ENCODE measurements around the gene PINK1.

PINK1 gene

DNA sequence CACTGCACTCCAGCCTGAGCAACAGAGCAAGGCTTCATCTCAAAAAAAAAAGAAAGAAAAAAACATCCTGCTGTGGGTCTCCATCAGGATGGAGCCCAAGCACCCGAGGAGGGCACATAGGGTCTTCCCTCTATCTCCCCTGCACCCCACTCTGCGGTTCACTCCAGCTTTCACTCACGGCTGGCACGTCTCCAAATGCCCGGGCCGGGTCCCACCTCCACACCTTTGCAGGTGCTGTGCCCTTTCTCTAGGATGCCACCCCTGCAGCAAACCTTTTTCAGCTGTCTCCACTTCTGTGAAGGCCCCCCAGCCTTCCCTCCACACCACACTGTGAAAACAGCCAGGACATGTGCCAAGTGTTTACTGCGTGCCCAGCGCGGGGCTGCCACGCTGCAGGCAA lies 50.4 kb downstream of the PINK1 start:
- DNase-seq = no peak

DNA sequence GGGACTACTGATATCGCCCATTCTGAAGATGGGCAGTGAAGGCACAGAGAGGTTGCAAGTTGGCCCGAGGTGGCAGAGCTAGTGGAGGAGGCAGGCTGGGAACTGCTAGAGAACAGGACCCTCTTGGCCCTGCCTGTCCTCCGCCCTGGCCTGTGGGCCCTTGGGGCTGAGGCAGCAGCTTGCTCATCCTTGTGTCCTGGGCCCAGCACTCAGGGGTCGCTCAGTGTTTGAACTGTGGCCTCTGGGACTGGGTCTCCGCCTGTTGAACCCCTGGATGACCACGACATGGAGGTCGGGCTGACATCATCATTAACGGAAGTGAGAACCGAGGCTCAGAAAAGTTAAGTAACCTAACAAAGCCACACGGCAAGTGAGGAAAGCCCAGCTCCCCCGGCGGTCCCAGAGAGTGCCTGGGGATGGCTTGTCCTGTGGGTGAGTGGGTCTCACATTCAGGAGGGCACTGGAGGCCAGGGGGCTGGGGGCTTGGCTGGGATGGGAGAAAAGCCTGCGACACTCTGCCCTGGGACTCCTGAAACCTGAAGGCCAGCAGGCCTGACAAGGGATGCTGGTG lies 50.9 kb downstream of the PINK1 start:
- no peak for DNase-seq

DNA sequence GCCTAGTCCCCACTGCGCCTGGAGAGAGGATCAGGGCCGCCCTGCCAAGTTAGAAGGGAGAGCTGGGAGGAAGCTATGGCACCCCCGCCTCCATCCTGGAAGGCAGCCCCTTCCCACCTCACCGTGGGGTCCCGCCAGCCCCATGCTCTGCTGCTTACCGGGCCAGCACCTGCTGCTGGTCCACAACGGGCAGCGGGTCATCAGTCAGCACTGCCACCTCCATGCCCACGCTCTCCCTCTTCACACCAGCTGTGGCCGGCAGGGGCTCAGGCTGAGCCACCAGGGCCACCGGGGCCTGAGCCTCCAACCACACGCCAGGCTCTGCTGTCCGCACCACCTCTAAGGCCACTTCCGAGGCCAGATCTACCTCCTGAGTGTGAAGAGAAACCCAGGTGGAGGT lies 51.4 kb downstream of the PINK1 start:
- no peak for DNase-seq

DNA sequence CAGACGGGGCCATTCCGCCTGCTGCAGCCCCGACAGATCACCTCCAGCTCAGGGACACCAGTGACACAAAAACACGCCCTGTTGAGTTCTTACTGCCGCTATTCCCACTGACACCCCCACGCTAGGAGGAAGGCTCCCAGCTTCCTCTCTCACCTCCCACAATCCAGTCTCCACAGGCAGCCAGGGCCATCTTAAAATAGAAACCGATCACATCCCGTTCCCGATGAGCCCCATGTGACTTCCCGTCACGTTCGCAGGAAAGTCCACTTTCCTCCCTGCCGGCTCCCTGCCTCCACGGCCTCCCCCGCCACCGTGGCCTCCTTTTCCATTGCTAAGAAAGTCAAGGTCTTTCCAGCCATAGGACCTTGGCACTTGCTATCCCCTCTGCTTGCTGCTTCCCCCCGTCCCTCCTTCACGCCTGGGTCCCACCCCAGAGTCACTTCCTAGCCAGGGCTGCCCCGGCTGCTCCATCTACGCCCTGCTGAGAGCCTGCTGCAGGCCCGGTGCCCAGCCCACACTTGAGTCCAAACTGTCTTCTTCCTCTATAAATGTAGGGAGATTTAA lies 51.9 kb downstream of the PINK1 start:
- no peak for DNase-seq

- DNase-seq = no peak
Measured at GRCh38 chr1:20685741-20686140, 52.5 kb downstream of the PINK1 start.

DNA sequence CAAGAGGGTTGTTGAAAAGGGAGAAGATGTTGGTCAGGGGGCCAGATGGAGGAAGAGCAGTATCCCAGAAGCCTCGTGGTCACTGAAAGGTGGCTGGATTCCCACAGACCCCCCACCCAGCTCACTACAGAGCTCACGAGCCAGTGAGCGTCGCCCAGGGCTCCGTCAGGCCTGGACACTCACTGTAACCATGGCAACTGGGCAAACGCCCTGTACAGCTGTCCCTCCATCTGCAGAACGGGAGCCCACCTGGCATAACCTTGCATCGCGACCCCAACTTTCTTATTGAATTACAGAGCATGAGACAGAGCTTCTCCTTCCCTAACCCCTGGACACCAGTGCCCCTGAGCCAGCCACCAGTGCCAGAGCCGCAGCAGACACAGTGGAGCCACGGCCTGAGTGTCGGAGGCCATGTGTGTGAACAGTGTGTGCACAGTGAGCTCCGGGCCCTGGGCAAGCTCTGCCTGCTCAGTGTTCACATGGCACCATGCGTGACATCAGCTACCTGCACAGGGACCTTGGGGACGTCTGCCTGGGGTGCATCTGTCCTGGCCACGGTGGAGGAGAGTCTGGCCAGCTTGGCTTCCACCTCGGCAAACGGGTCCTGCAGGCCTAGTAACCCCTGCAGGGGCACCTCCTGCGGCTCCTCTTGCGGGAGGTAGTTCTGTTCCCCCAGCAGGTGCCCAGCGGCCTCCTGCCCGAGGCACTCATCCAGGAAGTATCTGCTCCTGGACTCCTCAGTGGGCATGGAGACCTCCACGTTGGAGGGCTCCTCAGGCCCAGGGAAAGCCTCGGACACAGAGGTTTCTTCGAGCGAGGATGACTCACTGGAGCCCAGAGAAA lies 53.8 kb downstream of the PINK1 start:
- DNase-seq = no peak

GRCh38 chr1:20689645-20690056 lies 56.4 kb downstream of the PINK1 start:
- no peak for DNase-seq

- DNase-seq = no peak
Measured at GRCh38 chr1:20691872-20692271, 58.6 kb downstream of the PINK1 start.

GRCh38 chr1:20693623-20694022 lies 60.4 kb downstream of the PINK1 start:
- DNase-seq = no peak

- no peak for DNase-seq
Measured at GRCh38 chr1:20695515-20695914, 62.3 kb downstream of the PINK1 start.

GRCh38 chr1:20696397-20697333 lies 63.4 kb downstream of the PINK1 start:
- peak; percentile 77 for DNase-seq

- DNase-seq = no peak
Measured at GRCh38 chr1:20697563-20697962, 64.3 kb downstream of the PINK1 start.

DNA sequence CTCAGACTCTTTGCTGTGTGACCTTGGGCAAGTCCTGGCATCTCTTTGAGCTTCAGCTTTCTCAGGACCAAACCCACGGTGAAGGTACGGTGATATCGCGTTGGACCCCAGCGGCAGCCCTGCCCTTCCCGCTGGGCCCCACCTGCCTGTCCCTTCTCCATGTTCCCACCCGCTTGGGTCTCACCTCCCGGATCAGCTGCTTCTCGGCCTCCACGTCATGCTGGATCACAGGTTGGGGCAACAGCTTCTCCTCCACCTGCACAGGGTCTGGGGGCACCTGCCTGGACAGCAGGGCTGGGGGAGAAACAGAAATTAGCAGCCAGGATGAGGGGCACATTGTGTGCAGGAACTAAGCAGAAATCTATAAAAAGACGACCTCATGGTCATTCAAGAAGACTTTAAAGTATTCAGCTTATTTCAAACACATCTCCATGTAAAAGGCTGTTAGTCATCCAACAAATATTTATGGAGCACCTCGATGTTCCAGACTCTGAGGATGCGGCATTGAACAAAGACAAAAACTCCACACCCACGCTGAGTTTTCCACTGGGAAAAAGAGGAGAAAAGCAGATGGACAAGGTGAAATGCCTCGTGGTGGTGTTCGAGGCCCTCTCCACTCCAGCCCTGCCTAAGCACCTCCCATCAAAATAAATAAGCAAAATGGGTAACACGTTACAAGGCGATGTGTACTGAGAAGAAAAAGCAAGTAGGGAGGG lies 65.1 kb downstream of the PINK1 start:
- DNase-seq = no peak

DNA sequence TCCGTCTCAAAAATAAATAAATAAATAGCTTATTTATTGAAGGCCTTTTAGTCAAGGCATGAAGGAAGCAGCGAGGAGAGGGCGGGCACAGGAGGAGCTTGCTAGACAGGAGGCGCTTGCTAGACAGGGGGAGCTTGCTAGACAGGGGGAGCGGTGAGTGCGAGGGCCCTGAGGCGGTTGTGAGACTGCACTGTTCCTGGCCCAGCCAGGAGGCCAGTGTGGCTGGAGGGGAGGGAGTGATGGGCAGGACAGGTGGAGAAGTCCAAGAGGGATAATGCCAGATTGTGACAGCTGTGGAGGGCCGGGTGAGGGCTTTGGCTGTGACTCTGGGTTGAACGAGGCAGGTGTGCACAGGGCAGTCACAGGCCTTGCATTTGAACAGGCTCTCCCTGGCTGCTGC lies 66.3 kb downstream of the PINK1 start:
- no peak for DNase-seq

GRCh38 chr1:20700636-20701215 lies 67.5 kb downstream of the PINK1 start:
- DNase-seq = no peak
